PC-9 (cell line): ENCODE measurements around the gene SPACDR. TPM values are rescaled to one million over a fixed set of nuclear protein-coding genes. Genes with fewer than 3 reads are reported as not detected.

Experiments used
- BruUV-seq: library from RNA; stranded (reverse); fragments of 400-500 nt; replicated peaks from 2 replicates; lab custom pipeline; 2021; lab: Mats Ljungman, UMichigan
- CTCF ChIA-PET: fragments of 300-600 bp; sonication (Branson Sonifier 250); formaldehyde crosslinking; loops from one replicate; lab custom pipeline; 2022; ENCODE audit warnings: antibody characterized with exemption; lab: Charles Lee
- POLR2A ChIA-PET: fragments of 300-600 bp; sonication (Branson Sonifier 250); formaldehyde crosslinking; loops from one replicate; lab custom pipeline; 2022; ENCODE audit warnings: antibody characterized with exemption; ENCODE audit not compliant: unreplicated experiment; lab: Charles Lee
- DNase-seq, 2 experiments: peaks; one replicate each; pipeline versions ENCODE4 v3.0.0 to v3.0.0-alpha.2; 2015 to 2022; ENCODE audit warnings: mixed read lengths in 1 of 2
- H2AFZ ChIP-seq: fragments of 200-600 bp; sonication (generic); 2 replicates; pipeline ENCODE4 v1.8.1; 2017; ENCODE audit warnings: antibody characterized with exemption
- H3F3A ChIP-seq: fragments of 200-600 bp; sonication (generic); 2 replicates; pipeline ENCODE4 v1.8.1; 2017; ENCODE audit warnings: antibody characterized with exemption, mild to moderate bottlenecking, low read depth; ENCODE audit not compliant: insufficient read depth
- H3K27ac ChIP-seq: fragments of 200-600 bp; sonication (generic); 2 replicates; pipeline ENCODE4 v1.6.1; 2016; ENCODE audit warnings: mixed run types
- H3K27me3 ChIP-seq: fragments of 200-600 bp; sonication (generic); 2 replicates; pipeline ENCODE4 v1.6.1; 2016; ENCODE audit warnings: low read depth, mixed run types; ENCODE audit not compliant: insufficient read depth
- H3K36me3 ChIP-seq: fragments of 200-600 bp; sonication (generic); 2 replicates; pipeline ENCODE4 v1.6.1; 2016; ENCODE audit warnings: low read depth, mixed run types
- H3K4me1 ChIP-seq: fragments of 200-600 bp; sonication (generic); replicated peaks from 2 replicates; pipeline ENCODE4 v1.6.1; 2016; ENCODE audit warnings: mixed run types; ENCODE audit not compliant: insufficient read depth
- H3K4me2 ChIP-seq: fragments of 200-600 bp; sonication (generic); 2 replicates; pipeline ENCODE4 v1.6.1; 2017; ENCODE audit warnings: mixed run types
- H3K4me3 ChIP-seq: fragments of 200-600 bp; sonication (generic); 2 replicates; pipeline ENCODE4 v1.6.1; 2016; ENCODE audit warnings: mixed run types
- H3K79me2 ChIP-seq: fragments of 200-600 bp; sonication (generic); 2 replicates; pipeline ENCODE4 v1.6.1; 2017; ENCODE audit warnings: low read depth, mixed run types
- H3K9me2 ChIP-seq: fragments of 200-600 bp; sonication (generic); 2 replicates; pipeline ENCODE4 v1.8.1; 2017; ENCODE audit warnings: mild to moderate bottlenecking; ENCODE audit not compliant: insufficient read depth
- H3K9me3 ChIP-seq: fragments of 200-600 bp; sonication (generic); 2 replicates; pipeline ENCODE4 v1.8.1; 2016; ENCODE audit warnings: low read depth; ENCODE audit not compliant: insufficient read depth
- H4K20me1 ChIP-seq: fragments of 200-600 bp; sonication (generic); 2 replicates; pipeline ENCODE4 v1.8.1; 2017; ENCODE audit not compliant: insufficient read depth
- CTCF ChIP-seq: fragments of 200-600 bp; sonication (generic); conservative IDR thresholded peaks from 2 replicates; pipeline ENCODE4 v1.6.1; 2017; ENCODE audit warnings: mixed run types, antibody characterized with exemption, mild to moderate bottlenecking, moderate library complexity
- EZH2 ChIP-seq: fragments of 200-600 bp; sonication (generic); IDR thresholded peaks from 2 replicates; pipeline ENCODE4 v1.8.0; 2017; ENCODE audit warnings: antibody characterized with exemption, low read depth
- intact Hi-C: fragments of 100-400 bp; cut with micrococcal nuclease; formaldehyde crosslinking; loops from one replicate; pipeline ENCODE4 v1.10.0; 2022; ENCODE audit not compliant: unreplicated experiment
- total RNA-seq: library from RNA; stranded (reverse); gene quantifications from 2 replicates; pipeline ENCODE4 v1.2.3, GENCODE V29; 2021

SPACDR gene
- total RNA-seq, 1 experiment from 2014 or later, result 1.4 TPM

DNA sequence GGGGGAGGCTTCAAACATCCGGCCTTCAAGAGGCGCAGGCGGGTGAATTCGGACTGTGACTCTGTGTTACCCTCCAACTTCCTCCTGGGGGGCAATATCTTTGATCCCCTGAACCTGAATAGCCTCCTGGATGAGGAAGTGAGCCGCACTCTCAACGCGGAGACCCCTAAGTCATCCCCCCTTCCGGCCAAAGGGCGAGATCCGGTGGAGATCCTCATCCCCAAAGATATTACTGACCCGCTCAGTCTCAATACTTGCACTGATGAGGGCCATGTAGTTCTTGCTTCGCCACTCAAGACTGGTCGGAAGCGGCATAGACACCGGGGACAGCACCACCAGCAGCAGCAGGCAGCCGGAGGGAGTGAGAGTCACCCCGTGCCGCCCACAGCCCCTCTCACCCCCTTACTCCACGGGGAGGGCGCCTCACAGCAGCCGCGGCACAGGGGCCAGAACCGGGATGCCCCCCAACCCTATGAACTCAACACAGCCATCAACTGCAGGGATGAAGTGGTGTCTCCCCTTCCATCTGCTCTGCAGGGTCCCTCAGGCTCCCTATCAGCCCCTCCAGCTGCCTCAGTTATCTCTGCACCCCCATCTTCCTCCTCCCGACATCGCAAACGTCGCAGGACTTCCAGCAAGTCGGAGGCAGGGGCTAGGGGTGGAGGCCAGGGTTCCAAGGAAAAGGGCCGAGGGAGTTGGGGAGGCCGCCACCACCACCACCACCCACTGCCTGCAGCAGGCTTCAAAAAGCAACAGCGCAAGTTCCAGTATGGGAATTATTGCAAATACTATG, 33.4 kb downstream of the SPACDR start:
- Histone ChIP-seq H3K4me1 (peaks cover 45% of the 10 kb centered on the region), H3K4me2 (peak overlapping the region; percentile 80), H3K9me3 (no peaks in the 10 kb centered on the region), H3K79me2 (peaks cover 60% of the 10 kb centered on the region), H3K27me3 (no peaks in the 10 kb centered on the region), H3K27ac (peak overlapping the region; percentile 93; the same call in 1 of the 2 replicates), H3K36me3 (peaks cover 26% of the 10 kb centered on the region; the same call in 1 of the 2 replicates), H3F3A (peaks cover 49% of the 10 kb centered on the region), H2AFZ (no peak overlapping the region), H4K20me1 (peaks cover 6% of the 10 kb centered on the region), H3K4me3 (peak overlapping the region; percentile 66), H3K9me2 (no peaks in the 10 kb centered on the region)
- TF ChIP-seq CTCF, result no peak
- TF ChIP-seq EZH2, result no peak
- POLR2A ChIA-PET, result interaction anchor here (0.6 to 0.7 kb wide), 3 partner anchors 14 to 184 kb away, joined by 4 to 5 read pairs (median 4); partner anchors contain the start of gene MOSPD3
- no TSS peak for BruUV-seq
- no peak for DNase-seq
- CTCF ChIA-PET, result interaction anchor here (0.5 kb wide), 1 partner anchor 156 kb away, joined by 5 read pairs; no protein-coding TSS in a partner anchor
- intact Hi-C loops, result no loop called here

DNA sequence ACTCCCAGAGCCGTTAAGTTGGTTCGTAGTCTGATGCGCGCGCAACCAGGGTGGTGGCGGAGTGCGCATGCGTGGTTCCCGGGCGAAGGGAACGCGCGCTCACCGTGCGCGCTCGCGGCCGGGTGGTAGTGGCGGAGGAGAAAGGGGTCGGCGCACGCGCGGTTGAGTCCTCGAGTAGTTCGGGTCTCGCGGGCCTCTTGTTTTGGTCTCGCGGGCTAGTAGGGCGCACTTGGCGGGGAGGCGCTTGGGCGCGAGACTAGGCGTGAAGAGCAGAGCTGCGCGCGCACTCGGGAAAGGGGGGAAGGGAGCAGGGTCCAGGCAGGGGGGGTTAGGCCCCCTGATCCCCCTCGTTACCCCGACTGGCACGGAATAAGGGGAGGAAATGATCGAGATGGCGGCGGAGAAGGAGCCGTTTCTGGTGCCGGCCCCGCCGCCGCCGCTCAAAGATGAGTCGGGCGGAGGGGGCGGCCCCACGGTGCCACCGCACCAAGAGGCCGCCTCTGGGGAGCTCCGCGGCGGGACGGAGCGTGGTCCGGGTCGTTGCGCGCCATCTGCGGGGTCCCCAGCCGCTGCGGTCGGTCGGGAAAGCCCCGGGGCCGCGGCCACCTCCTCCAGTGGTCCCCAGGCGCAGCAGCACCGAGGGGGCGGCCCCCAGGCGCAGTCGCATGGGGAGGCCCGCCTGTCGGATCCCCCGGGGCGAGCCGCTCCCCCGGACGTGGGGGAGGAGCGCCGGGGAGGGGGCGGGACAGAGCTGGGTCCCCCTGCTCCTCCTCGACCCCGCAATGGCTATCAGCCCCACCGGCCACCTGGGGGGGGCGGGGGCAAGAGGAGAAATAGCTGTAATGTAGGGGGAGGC, 34.2 kb downstream of the SPACDR start, which contains the start of gene MEPCE:
TSS of gene MEPCE (plus strand) at position 195 of the 856 bp plus-strand sequence. CDS start at position 383, 188 bp downstream.
- Histone ChIP-seq H4K20me1 (peaks cover 3% of the 10 kb centered on the region), H3K27ac (peak within 1 kb of the TSS; percentile 93), H3K79me2 (peaks cover 52% of the 10 kb centered on the region), H3K9me3 (no peaks in the 10 kb centered on the region), H3K27me3 (no peaks in the 10 kb centered on the region), H3K9me2 (no peaks in the 10 kb centered on the region), H3K4me1 (peaks cover 45% of the 10 kb centered on the region), H2AFZ (peak within 1 kb of the TSS; percentile 79), H3K4me2 (peak within 1 kb of the TSS; percentile 80), H3F3A (peaks cover 47% of the 10 kb centered on the region), H3K36me3 (peaks cover 26% of the 10 kb centered on the region; the same call in 1 of the 2 replicates), H3K4me3 (peak within 1 kb of the TSS; percentile 66)
- DNase-seq, result peak; percentile 83 to 97
- BruUV-seq, result no TSS peak
- intact Hi-C loops, result loop anchor here (1.0 to 2.0 kb wide), 4 partner anchors 94 to 437 kb away; partner anchors contain the start of genes AP4M1, MCM7, TRIP6 and ZNF3
- no peak for TF ChIP-seq EZH2
- TF ChIP-seq CTCF, result no peak
- ChIA-PET CTCF (interaction anchor here (0.5 kb wide), 1 partner anchor 157 kb away, joined by 5 read pairs; no protein-coding TSS in a partner anchor), POLR2A (interaction anchor here (0.6 to 1.8 kb wide), 17 partner anchors 15 to 1429 kb away, joined by 3 to 22 read pairs (median 5); partner anchors contain the start of genes FBXO24, LRCH4, MOSPD3 and POP7)
